Stimulated activated CD8-positive, alpha-beta memory T cell treated with anti-CD3 and anti-CD28 coated beads, Interleukin-4, amount 100 ng/mL, for 4 hours (primary cell): ENCODE data around the gene MED13L.
"Not testable (repeated sequence)": the region's sequence is repeated elsewhere in the genome, so short reads cannot be mapped to it uniquely, and the experiment has no call there.

Experiments
- DNase-seq, 2 donors: peaks; one replicate each; pipeline ENCODE4 v3.0.0-alpha.2; 2020; ENCODE audit warnings: low read depth in 2 of 2, low spot score in 1 of 2

MED13L gene

GRCh38 chr12:116062698-116063097 is 214.8 kb downstream of the MED13L start:
- DNase-seq: no peak

GRCh38 chr12:116060764-116061163 is 216.7 kb downstream of the MED13L start:
- no peak for DNase-seq

- no peak for DNase-seq
Observed at GRCh38 chr12:116059904-116060303, 217.6 kb downstream of the MED13L start.

GRCh38 chr12:116058574-116058973 is 218.9 kb downstream of the MED13L start:
- DNase-seq: no peak

GRCh38 chr12:116057356-116057755 is 220.1 kb downstream of the MED13L start:
- DNase-seq: no peak

- no peak for DNase-seq
Observed at GRCh38 chr12:116055895-116056607, 221.4 kb downstream of the MED13L start.

GRCh38 chr12:116054280-116054679 is 223.2 kb downstream of the MED13L start:
- DNase-seq: no peak

GRCh38 chr12:116053479-116054200 is 223.9 kb downstream of the MED13L start:
- DNase-seq: no peak

GRCh38 chr12:116050275-116050674 is 227.2 kb downstream of the MED13L start:
- no peak for DNase-seq

- no peak for DNase-seq
Observed at GRCh38 chr12:116048879-116049278, 228.6 kb downstream of the MED13L start.

- DNase-seq: no peak
Observed at GRCh38 chr12:116046039-116046438, 231.5 kb downstream of the MED13L start.

- DNase-seq: no peak
Observed at GRCh38 chr12:116045150-116045549, 232.3 kb downstream of the MED13L start.

- DNase-seq: no peak
Observed at GRCh38 chr12:116043659-116044535, 233.6 kb downstream of the MED13L start.

- no peak for DNase-seq
Observed at GRCh38 chr12:116040402-116040801, 237.1 kb downstream of the MED13L start.

GRCh38 chr12:116039081-116039480 is 238.4 kb downstream of the MED13L start:
- DNase-seq: no peak

GRCh38 chr12:116037941-116038837 is 239.3 kb downstream of the MED13L start:
- no peak for DNase-seq

GRCh38 chr12:116033765-116034164 is 243.7 kb downstream of the MED13L start:
- no peak for DNase-seq

- not testable (repeated sequence) for DNase-seq
Observed at GRCh38 chr12:116031624-116032023, 245.9 kb downstream of the MED13L start.

GRCh38 chr12:116028619-116029018 is 248.9 kb downstream of the MED13L start:
- DNase-seq: no peak

GRCh38 chr12:116027551-116027821 is 250.0 kb downstream of the MED13L start:
- DNase-seq: no peak
